Measurements from ENCODE around the gene MAP7D1. TPM values are rescaled to one million over a fixed set of nuclear protein-coding genes. Genes with fewer than 3 reads are reported as not detected.

The MAP7D1 gene
- total RNA-seq, 1 donor from 2014 or later, result 169 TPM

GRCh38 chr1:36122062-36123030 is 33.6 kb upstream of the MAP7D1 start:
- H3K9me3 Mint-ChIP-seq, result no peaks in the 10 kb centered on the region
- intact Hi-C loops (cut with micrococcal nuclease), result no loop called here
- peaks cover 29% of the 10 kb centered on the region for H3K27me3 Mint-ChIP-seq (ENCODE audit: insufficient read depth)
- no peak for DNase-seq (ENCODE audit: low spot score)
- H3K4me1 Mint-ChIP-seq (ENCODE audit: low read depth), result peaks cover 6% of the 10 kb centered on the region
- no peak overlapping the region for H3K27ac Mint-ChIP-seq
- H3K4me3 Mint-ChIP-seq, result no peak overlapping the region
- H3K36me3 Mint-ChIP-seq (ENCODE audit: low read depth), result no peaks in the 10 kb centered on the region

GRCh38 chr1:36123356-36123755 is 32.6 kb upstream of the MAP7D1 start:
- intact Hi-C loops (cut with micrococcal nuclease), result no loop called here
- Mint-ChIP-seq H3K27ac (no peak overlapping the region), H3K9me3 (no peaks in the 10 kb centered on the region), H3K36me3 (ENCODE audit: low read depth) (no peaks in the 10 kb centered on the region), H3K4me1 (ENCODE audit: low read depth) (peaks cover 6% of the 10 kb centered on the region), H3K4me3 (no peak overlapping the region), H3K27me3 (ENCODE audit: insufficient read depth) (peaks cover 29% of the 10 kb centered on the region)
- no peak for DNase-seq (ENCODE audit: low spot score)

- intact Hi-C loops (cut with micrococcal nuclease), result no loop called here
- Mint-ChIP-seq H3K9me3 (no peaks in the 10 kb centered on the region), H3K36me3 (ENCODE audit: low read depth) (no peaks in the 10 kb centered on the region), H3K4me1 (ENCODE audit: low read depth) (peaks cover 6% of the 10 kb centered on the region), H3K27ac (no peak overlapping the region), H3K4me3 (no peak overlapping the region), H3K27me3 (ENCODE audit: insufficient read depth) (peaks cover 32% of the 10 kb centered on the region)
- DNase-seq (ENCODE audit: low spot score), result no peak
Measured at GRCh38 chr1:36124404-36125128, 31.4 kb upstream of the MAP7D1 start.

- H3K27me3 Mint-ChIP-seq (ENCODE audit: insufficient read depth), result peaks cover 32% of the 10 kb centered on the region
- no peaks in the 10 kb centered on the region for H3K9me3 Mint-ChIP-seq
- intact Hi-C loops (cut with micrococcal nuclease), result no loop called here
- peaks cover 6% of the 10 kb centered on the region for H3K4me1 Mint-ChIP-seq (ENCODE audit: low read depth)
- no peak within 1 kb of the TSS for H3K4me3 Mint-ChIP-seq
- H3K36me3 Mint-ChIP-seq (ENCODE audit: low read depth), result no peaks in the 10 kb centered on the region
- DNase-seq (ENCODE audit: low spot score), result no peak
- H3K27ac Mint-ChIP-seq, result no peak within 1 kb of the TSS
Measured at GRCh38 chr1:36125129-36125991, 30.6 kb upstream of the MAP7D1 start, which contains the start of gene COL8A2. TSS of gene COL8A2 (minus strand) at chr1:36125222. CDS start at chr1:36100242, 24,980 bp downstream.

GRCh38 chr1:36126005-36126716 is 29.8 kb upstream of the MAP7D1 start:
- no peak for DNase-seq (ENCODE audit: low spot score)
- no peak overlapping the region for H3K4me3 Mint-ChIP-seq
- H3K27me3 Mint-ChIP-seq (ENCODE audit: insufficient read depth), result peaks cover 32% of the 10 kb centered on the region
- no peak overlapping the region for H3K27ac Mint-ChIP-seq
- no peaks in the 10 kb centered on the region for H3K9me3 Mint-ChIP-seq
- H3K4me1 Mint-ChIP-seq (ENCODE audit: low read depth), result peaks cover 6% of the 10 kb centered on the region
- H3K36me3 Mint-ChIP-seq (ENCODE audit: low read depth), result no peaks in the 10 kb centered on the region
- intact Hi-C loops (cut with micrococcal nuclease), result no loop called here

GRCh38 chr1:36126797-36127500 is 29.0 kb upstream of the MAP7D1 start:
- H3K27ac Mint-ChIP-seq, result no peak overlapping the region
- peaks cover 6% of the 10 kb centered on the region for H3K4me1 Mint-ChIP-seq (ENCODE audit: low read depth)
- intact Hi-C loops (cut with micrococcal nuclease), result no loop called here

GRCh38 chr1:36128126-36128904 is 27.6 kb upstream of the MAP7D1 start:
- H3K36me3 Mint-ChIP-seq (ENCODE audit: low read depth), result no peaks in the 10 kb centered on the region
- H3K27ac Mint-ChIP-seq, result no peak overlapping the region
- peaks cover 23% of the 10 kb centered on the region for H3K27me3 Mint-ChIP-seq (ENCODE audit: insufficient read depth)
- intact Hi-C loops (cut with micrococcal nuclease), result no loop called here
- H3K4me3 Mint-ChIP-seq, result no peak overlapping the region
- DNase-seq (ENCODE audit: low spot score), result no peak
- H3K4me1 Mint-ChIP-seq (ENCODE audit: low read depth), result peaks cover 5% of the 10 kb centered on the region
- H3K9me3 Mint-ChIP-seq, result no peaks in the 10 kb centered on the region

More at GRCh38 chr1:36126797-36127500, 29.0 kb upstream of the MAP7D1 start:
- Mint-ChIP-seq H3K9me3 (no peaks in the 10 kb centered on the region), H3K36me3 (ENCODE audit: low read depth) (no peaks in the 10 kb centered on the region), H3K4me3 (no peak overlapping the region), H3K27me3 (ENCODE audit: insufficient read depth) (peaks cover 32% of the 10 kb centered on the region)
- DNase-seq (ENCODE audit: low spot score), result no peak

GRCh38 chr1:36128905-36129206 is 27.1 kb upstream of the MAP7D1 start:
- DNase-seq (ENCODE audit: low spot score), result no peak
- H3K27ac Mint-ChIP-seq, result no peak overlapping the region
- no peaks in the 10 kb centered on the region for H3K4me1 Mint-ChIP-seq (ENCODE audit: low read depth)
- H3K36me3 Mint-ChIP-seq (ENCODE audit: low read depth), result no peaks in the 10 kb centered on the region
- H3K27me3 Mint-ChIP-seq (ENCODE audit: insufficient read depth), result peaks cover 21% of the 10 kb centered on the region
- no peaks in the 10 kb centered on the region for H3K9me3 Mint-ChIP-seq
- no peak overlapping the region for H3K4me3 Mint-ChIP-seq
- intact Hi-C loops (cut with micrococcal nuclease), result no loop called here

- Mint-ChIP-seq H3K4me1 (ENCODE audit: low read depth) (no peaks in the 10 kb centered on the region), H3K4me3 (no peak overlapping the region), H3K27me3 (ENCODE audit: insufficient read depth) (peaks cover 3% of the 10 kb centered on the region), H3K36me3 (ENCODE audit: low read depth) (no peaks in the 10 kb centered on the region), H3K9me3 (no peaks in the 10 kb centered on the region), H3K27ac (no peak overlapping the region)
- intact Hi-C loops (cut with micrococcal nuclease), result no loop called here
- DNase-seq (ENCODE audit: low spot score), result no peak
Measured at GRCh38 chr1:36132029-36132428, 23.9 kb upstream of the MAP7D1 start.

GRCh38 chr1:36133484-36133883 is 22.5 kb upstream of the MAP7D1 start:
- peaks cover 3% of the 10 kb centered on the region for H3K27me3 Mint-ChIP-seq (ENCODE audit: insufficient read depth)
- H3K4me3 Mint-ChIP-seq, result no peak overlapping the region
- no peak overlapping the region for H3K27ac Mint-ChIP-seq
- DNase-seq (ENCODE audit: low spot score), result no peak
- intact Hi-C loops (cut with micrococcal nuclease), result no loop called here
- H3K4me1 Mint-ChIP-seq (ENCODE audit: low read depth), result no peaks in the 10 kb centered on the region
- H3K9me3 Mint-ChIP-seq, result no peaks in the 10 kb centered on the region
- peaks cover 5% of the 10 kb centered on the region for H3K36me3 Mint-ChIP-seq (ENCODE audit: low read depth)

GRCh38 chr1:36134031-36134430 is 21.9 kb upstream of the MAP7D1 start:
- Mint-ChIP-seq H3K4me3 (no peak overlapping the region), H3K27me3 (ENCODE audit: insufficient read depth) (peaks cover 3% of the 10 kb centered on the region), H3K36me3 (ENCODE audit: low read depth) (peaks cover 5% of the 10 kb centered on the region)

More at GRCh38 chr1:36134031-36134430, 21.9 kb upstream of the MAP7D1 start:
- Mint-ChIP-seq H3K27ac (no peak overlapping the region), H3K4me1 (ENCODE audit: low read depth) (no peaks in the 10 kb centered on the region), H3K9me3 (no peaks in the 10 kb centered on the region)
- no peak for DNase-seq (ENCODE audit: low spot score)
- intact Hi-C loops (cut with micrococcal nuclease), result loop anchor here (1.0 kb wide), 1 partner anchor 35 kb away; no protein-coding TSS in a partner anchor

Data from activated T-helper 1 cell treated with anti-CD3 and anti-CD28 coated beads, Interleukin-12 subunit alpha, Interleukin-12 subunit beta, Interleukin-2, Interleukin-4 antibody, amounts not matched to agents 30 ng/mL and 10 ng/mL and 1 ng/mL, durations not matched to agents 14 hours and 24 hours and 36 hours (primary cell).